Fibroblast of skin of left biceps (primary cell): Measurements from ENCODE around the gene RDM1.

Experiments
- DNase-seq, 2 experiments: peaks; one replicate each; pipeline ENCODE4 v3.0.0-alpha.2; 2013; ENCODE audit warnings: low read depth in 2 of 2

The RDM1 gene

GRCh38 chr17:35870906-35871819 lies 59.4 kb downstream of the RDM1 start:
- no peak for DNase-seq

GRCh38 chr17:35868737-35869136 lies 61.8 kb downstream of the RDM1 start, which contains the start of gene HEATR9:
HEATR9 (minus strand) TSS chr17:35868891; CDS start chr17:35868742, 149 bp downstream.
- DNase-seq: no peak
